Caco-2 (cell line): ENCODE data around the gene MIEF2. TPM values are rescaled to one million over a fixed set of nuclear protein-coding genes. Genes with fewer than 3 reads are reported as not detected.
A peak's percentile ranks its signal among the peaks of the same experiment; 100 is the strongest.
"Not testable (repeated sequence)": the region's sequence is repeated elsewhere in the genome, so short reads cannot be mapped to it uniquely, and the experiment has no call there.

Source experiments
- BruUV-seq: library from RNA; stranded (reverse); fragments of 400-500 nt; replicated peaks from 2 replicates; lab custom pipeline; 2021; lab: Mats Ljungman, UMichigan
- CTCF ChIA-PET: fragments of 300-600 bp; sonication (Branson Sonifier 250); formaldehyde crosslinking; loops from one replicate; lab custom pipeline; 2022; ENCODE audit warnings: antibody characterized with exemption; lab: Charles Lee
- POLR2A ChIA-PET: fragments of 300-600 bp; sonication (Branson Sonifier 250); formaldehyde crosslinking; loops from one replicate; lab custom pipeline; 2022; ENCODE audit warnings: antibody characterized with exemption; lab: Charles Lee
- DNase-seq, 2 experiments: peaks; one replicate each; pipeline versions ENCODE4 v3.0.0 to v3.0.0-alpha.2; 2020 to 2022
- H3K27me3 ChIP-seq: replicated peaks from 2 replicates; pipeline ENCODE4 v1.6.0; 2011; ENCODE audit warnings: low read length; ENCODE audit not compliant: control insufficient read depth, insufficient read depth
- H3K36me3 ChIP-seq: 2 replicates; pipeline ENCODE4 v1.5.1; 2011; ENCODE audit warnings: low read length; ENCODE audit not compliant: control insufficient read depth, insufficient read depth
- H3K4me1 ChIP-seq: fragments of 250-450 bp; sonication (Bioruptor Pico); 2 replicates; pipeline ENCODE4 v1.5.1; 2020; ENCODE audit warnings: mild to moderate bottlenecking
- H3K4me3 ChIP-seq: 2 replicates; pipeline ENCODE4 v1.5.1; 2011; ENCODE audit warnings: low read depth, mild to moderate bottlenecking, control low read depth, low read length
- H3K9me3 ChIP-seq: fragments of 250-450 bp; sonication (Bioruptor Pico); 2 replicates; pipeline ENCODE4 v1.5.1; 2020; ENCODE audit warnings: mild to moderate bottlenecking, moderate library complexity
- H3K27ac Mint-ChIP-seq: one replicate; pipeline ENCODE4 v1.8.0; 2022; ENCODE audit warnings: mixed read lengths; ENCODE audit not compliant: unreplicated experiment
- H3K27me3 Mint-ChIP-seq: one replicate; pipeline ENCODE4 v1.8.0; 2022; ENCODE audit warnings: mixed read lengths; ENCODE audit not compliant: insufficient read depth, unreplicated experiment
- H3K36me3 Mint-ChIP-seq: one replicate; pipeline ENCODE4 v1.8.0; 2022; ENCODE audit warnings: mild to moderate bottlenecking, mixed read lengths; ENCODE audit not compliant: insufficient read depth, unreplicated experiment
- H3K4me1 Mint-ChIP-seq: one replicate; pipeline ENCODE4 v1.8.0; 2022; ENCODE audit warnings: low read depth, mixed read lengths; ENCODE audit not compliant: unreplicated experiment
- H3K4me3 Mint-ChIP-seq: one replicate; pipeline ENCODE4 v1.8.0; 2022; ENCODE audit warnings: mild to moderate bottlenecking, moderate library complexity, mixed read lengths; ENCODE audit not compliant: unreplicated experiment
- H3K9me3 Mint-ChIP-seq: one replicate; pipeline ENCODE4 v1.8.0; 2022; ENCODE audit warnings: mixed read lengths; ENCODE audit not compliant: unreplicated experiment
- CTCF ChIP-seq, 2 experiments: fragments of 200-600 bp in 1 of 2; IDR thresholded peaks; 1 replicate in 1 of 2; 2 replicates in 1 of 2; pipeline versions ENCODE4 v1.5.1 to v1.8.0; 2011 to 2022; ENCODE audit warnings: antibody characterized with exemption in 1 of 2, control low read depth in 1 of 2, inconsistent platforms in 1 of 2, low read depth in 1 of 2, low read length in 1 of 2, mild to moderate bottlenecking in 1 of 2, moderate library complexity in 1 of 2; ENCODE audit not compliant: insufficient read depth in 1 of 2, severe bottlenecking in 1 of 2, unreplicated experiment in 1 of 2
- intact Hi-C: fragments of 100-400 bp; cut with micrococcal nuclease; formaldehyde crosslinking; loops from one replicate; pipeline ENCODE4 v1.10.0; 2022; ENCODE audit not compliant: unreplicated experiment
- total RNA-seq: library from RNA; stranded (reverse); gene quantifications from 2 replicates; pipeline ENCODE4 v1.2.3, GENCODE V29; 2022

Gene MIEF2
- total RNA-seq, 1 experiment from 2014 or later = 22.3 TPM

- POLR2A ChIA-PET = no interaction called here
- Mint-ChIP-seq H3K4me1 (no peaks in the 10 kb centered on the region), H3K27me3 (no peaks in the 10 kb centered on the region), H3K4me3 (no peak overlapping the region), H3K9me3 (no peaks in the 10 kb centered on the region), H3K36me3 (peaks cover 85% of the 10 kb centered on the region), H3K27ac (no peak overlapping the region)
- Histone ChIP-seq H3K4me3 (no peak overlapping the region), H3K4me1 (peaks cover 11% of the 10 kb centered on the region; the same call in 1 of the 2 replicates), H3K36me3 (peaks cover 4% of the 10 kb centered on the region; the same call in 1 of the 2 replicates), H3K27me3 (no peaks in the 10 kb centered on the region), H3K9me3 (no peaks in the 10 kb centered on the region)
- no peak for TF ChIP-seq CTCF (IDR thresholded peaks at IDR 0.05; ENCODE audit: insufficient read depth in 1 of 2, low read depth in 1 of 2, low read length in 1 of 2, severe bottlenecking in 1 of 2, unreplicated experiment in 1 of 2)
- DNase-seq = no peak
- intact Hi-C loops = no loop called here
- CTCF ChIA-PET = no interaction called here
- no TSS peak for BruUV-seq
Measured at GRCh38 chr17:18300725-18301480, 40.4 kb downstream of the MIEF2 start.

- intact Hi-C loops, H3K27me3 ChIP-seq, CTCF ChIA-PET, H3K4me3 Mint-ChIP-seq, H3K9me3 Mint-ChIP-seq, H3K27me3 Mint-ChIP-seq, H3K4me1 Mint-ChIP-seq, BruUV-seq, H3K4me3 ChIP-seq, DNase-seq, H3K9me3 ChIP-seq, H3K36me3 ChIP-seq: not testable (repeated sequence)
- peaks cover 11% of the 10 kb centered on the region; the same call in 1 of the 2 replicates for H3K4me1 ChIP-seq
- Mint-ChIP-seq H3K36me3 (peaks cover 84% of the 10 kb centered on the region), H3K27ac (peak overlapping the region; percentile 42)
- POLR2A ChIA-PET = interaction anchor here (0.6 kb wide), 1 partner anchor 50 kb away, joined by 3 read pairs; no protein-coding TSS in a partner anchor
Measured at GRCh38 chr17:18303206-18303605, 42.7 kb downstream of the MIEF2 start.

- peaks cover 74% of the 10 kb centered on the region for H3K36me3 Mint-ChIP-seq
- Histone ChIP-seq H3K4me3 (no peak overlapping the region), H3K36me3 (peaks cover 2% of the 10 kb centered on the region; the same call in 1 of the 2 replicates), H3K4me1 (peaks cover 4% of the 10 kb centered on the region; the same call in 1 of the 2 replicates), H3K9me3 (no peaks in the 10 kb centered on the region), H3K27me3 (no peaks in the 10 kb centered on the region)
- no peaks in the 10 kb centered on the region for H3K27me3 Mint-ChIP-seq
- H3K4me1 Mint-ChIP-seq = peaks cover 8% of the 10 kb centered on the region
- no peak overlapping the region for H3K4me3 Mint-ChIP-seq
- intact Hi-C loops = no loop called here
- ChIA-PET CTCF (no interaction called here), POLR2A (no interaction called here)
- no peak for TF ChIP-seq CTCF (IDR thresholded peaks at IDR 0.05; ENCODE audit: insufficient read depth in 1 of 2, low read depth in 1 of 2, low read length in 1 of 2, severe bottlenecking in 1 of 2, unreplicated experiment in 1 of 2)
- no TSS peak for BruUV-seq
- no peak overlapping the region for H3K27ac Mint-ChIP-seq
- H3K9me3 Mint-ChIP-seq = no peaks in the 10 kb centered on the region
- no peak for DNase-seq
Measured at GRCh38 chr17:18309202-18309601, 48.7 kb downstream of the MIEF2 start.
